Breast epithelium (tissue), 3 donors: ENCODE data around the gene CDH18.

Experiments
- POLR2A ChIP-seq: fragments of 450-650 bp; IDR thresholded peaks from one replicate; pipeline ENCODE4 v1.6.1; 2016; ENCODE audit warnings: antibody characterized with exemption, mild to moderate bottlenecking, moderate library complexity
- POLR2AphosphoS5 ChIP-seq, 3 donors: sonication (generic); formaldehyde crosslinking; IDR thresholded peaks; one replicate each; pipeline ENCODE4 v1.6.1; 2017; ENCODE audit warnings: antibody characterized with exemption in 3 of 3
- TF ChIP-seq, protein P1 (sequence below), 3 donors: fragments of 450-650 bp; IDR thresholded peaks; one replicate each; pipeline ENCODE4 v1.5.1; 2016 to 2017; ENCODE audit warnings: antibody characterized with exemption in 3 of 3, mild to moderate bottlenecking in 3 of 3, moderate library complexity in 3 of 3

DNA sequence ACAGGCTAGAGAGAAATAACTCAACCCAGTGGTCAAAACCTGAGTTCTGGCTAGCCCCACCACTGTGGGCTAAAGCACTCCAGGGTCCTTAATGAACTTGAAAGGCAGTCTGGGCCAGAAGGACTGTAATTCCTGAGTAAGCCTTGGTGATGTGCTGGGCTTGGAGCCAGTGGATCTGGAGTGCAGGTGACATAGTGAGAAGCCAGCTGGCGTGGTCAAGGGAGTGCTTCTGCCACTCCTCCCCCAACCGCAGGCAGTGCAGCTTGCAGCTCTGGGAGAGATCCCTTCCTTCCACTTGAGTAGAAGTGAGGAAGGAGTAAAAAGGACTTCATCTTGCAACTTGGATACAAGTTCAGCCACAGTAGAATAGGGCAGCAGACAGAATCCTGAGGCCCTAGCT, 424.0 kb downstream of the CDH18 start:
- TF ChIP-seq, protein P1, sequence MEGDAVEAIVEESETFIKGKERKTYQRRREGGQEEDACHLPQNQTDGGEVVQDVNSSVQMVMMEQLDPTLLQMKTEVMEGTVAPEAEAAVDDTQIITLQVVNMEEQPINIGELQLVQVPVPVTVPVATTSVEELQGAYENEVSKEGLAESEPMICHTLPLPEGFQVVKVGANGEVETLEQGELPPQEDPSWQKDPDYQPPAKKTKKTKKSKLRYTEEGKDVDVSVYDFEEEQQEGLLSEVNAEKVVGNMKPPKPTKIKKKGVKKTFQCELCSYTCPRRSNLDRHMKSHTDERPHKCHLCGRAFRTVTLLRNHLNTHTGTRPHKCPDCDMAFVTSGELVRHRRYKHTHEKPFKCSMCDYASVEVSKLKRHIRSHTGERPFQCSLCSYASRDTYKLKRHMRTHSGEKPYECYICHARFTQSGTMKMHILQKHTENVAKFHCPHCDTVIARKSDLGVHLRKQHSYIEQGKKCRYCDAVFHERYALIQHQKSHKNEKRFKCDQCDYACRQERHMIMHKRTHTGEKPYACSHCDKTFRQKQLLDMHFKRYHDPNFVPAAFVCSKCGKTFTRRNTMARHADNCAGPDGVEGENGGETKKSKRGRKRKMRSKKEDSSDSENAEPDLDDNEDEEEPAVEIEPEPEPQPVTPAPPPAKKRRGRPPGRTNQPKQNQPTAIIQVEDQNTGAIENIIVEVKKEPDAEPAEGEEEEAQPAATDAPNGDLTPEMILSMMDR (IDR thresholded peaks at IDR 0.05): no peak
- no peak for TF ChIP-seq POLR2A
- TF ChIP-seq POLR2AphosphoS5 (IDR thresholded peaks at IDR 0.05): no peak
